Central memory CD8-positive, alpha-beta T cell (primary cell): ENCODE results near the gene RFPL4A.
"Not testable (repeated sequence)": the region's sequence is repeated elsewhere in the genome, so short reads cannot be mapped to it uniquely, and the experiment has no call there.

Experiments used
- ATAC-seq: fragments of 150-1000 bp; cut with Tn5 transposase; replicated peaks from 2 replicates; pipeline ENCODE4 v1.10.0; 2022; ENCODE audit warnings: mild to moderate bottlenecking, moderate FRiP score, moderate number of reproducible peaks; ENCODE audit not compliant: poor library complexity, severe bottlenecking; ENCODE audit errors: extremely low read depth
- DNase-seq, 2 donors: peaks; one replicate each; pipeline ENCODE4 v3.0.0; 2021; ENCODE audit warnings: low spot score in 2 of 2
- H3K27ac Mint-ChIP-seq: one replicate; pipeline ENCODE4 v1.8.0; 2022; ENCODE audit warnings: low read depth, mild to moderate bottlenecking, moderate library complexity, mixed read lengths
- H3K27me3 Mint-ChIP-seq: one replicate; pipeline ENCODE4 v1.8.0; 2022; ENCODE audit warnings: mixed read lengths
- H3K36me3 Mint-ChIP-seq: one replicate; pipeline ENCODE4 v1.8.0; 2022; ENCODE audit warnings: mild to moderate bottlenecking, moderate library complexity, mixed read lengths; ENCODE audit not compliant: insufficient read depth
- H3K4me1 Mint-ChIP-seq: one replicate; pipeline ENCODE4 v1.8.0; 2022; ENCODE audit warnings: mixed read lengths
- H3K4me3 Mint-ChIP-seq: one replicate; pipeline ENCODE4 v1.8.0; 2022; ENCODE audit warnings: mild to moderate bottlenecking, moderate library complexity, mixed read lengths
- H3K9me3 Mint-ChIP-seq: one replicate; pipeline ENCODE4 v1.8.0; 2022; ENCODE audit warnings: mixed read lengths

Gene RFPL4A

GRCh38 chr19:55758797-55759196, at the start of gene RFPL4A:
RFPL4A (plus strand) TSS chr19:55759097; CDS start chr19:55761801, 2,704 bp downstream.
- H3K36me3 Mint-ChIP-seq, H3K27ac Mint-ChIP-seq, H3K4me3 Mint-ChIP-seq, DNase-seq, H3K4me1 Mint-ChIP-seq, ATAC-seq, H3K9me3 Mint-ChIP-seq: not testable (repeated sequence)
- H3K27me3 Mint-ChIP-seq: peaks cover 53% of the 10 kb centered on the region

GRCh38 chr19:55711719-55712118, 47.2 kb upstream of the RFPL4A start:
- Mint-ChIP-seq H3K9me3 (no peaks in the 10 kb centered on the region), H3K4me1 (peaks cover 6% of the 10 kb centered on the region), H3K36me3 (no peaks in the 10 kb centered on the region), H3K4me3 (no peak overlapping the region), H3K27me3 (peaks cover 11% of the 10 kb centered on the region), H3K27ac (no peak overlapping the region)
- DNase-seq (no peak), ATAC-seq (no peak)

GRCh38 chr19:55712804-55713631, 45.9 kb upstream of the RFPL4A start:
- Mint-ChIP-seq H3K9me3 (no peaks in the 10 kb centered on the region), H3K36me3 (no peaks in the 10 kb centered on the region), H3K27ac (no peak overlapping the region), H3K27me3 (peaks cover 24% of the 10 kb centered on the region), H3K4me3 (no peak overlapping the region), H3K4me1 (peaks cover 6% of the 10 kb centered on the region)
- no peak for DNase-seq
- ATAC-seq: no peak

DNA sequence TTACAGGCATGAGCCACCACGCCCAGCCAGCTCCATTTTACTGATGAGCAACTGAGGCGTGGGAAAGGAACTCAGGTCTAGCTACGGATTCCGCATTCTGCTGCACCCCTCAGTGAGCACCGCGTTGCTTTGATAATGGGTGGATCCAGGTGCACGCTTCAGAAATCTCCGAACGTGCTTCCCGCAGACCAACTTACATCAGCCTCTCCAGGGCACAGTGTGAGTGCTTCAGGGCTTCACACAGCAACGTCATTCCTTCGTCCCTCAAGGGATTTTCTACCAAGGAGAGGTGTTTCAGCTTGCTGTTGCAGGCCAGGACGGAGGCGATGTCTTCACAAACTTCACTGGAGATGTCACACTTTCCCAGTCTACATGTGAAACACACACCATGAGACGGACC, 42.4 kb upstream of the RFPL4A start:
- Mint-ChIP-seq H3K9me3 (peaks cover under 1% of the 10 kb centered on the region), H3K4me3 (no peak overlapping the region), H3K36me3 (no peaks in the 10 kb centered on the region), H3K27me3 (peaks cover 59% of the 10 kb centered on the region), H3K4me1 (peaks cover 6% of the 10 kb centered on the region), H3K27ac (no peak overlapping the region)
- no peak for DNase-seq
- no peak for ATAC-seq

- ATAC-seq: no peak
- no peak overlapping the region for H3K4me3 Mint-ChIP-seq
- H3K4me1 Mint-ChIP-seq: peaks cover 6% of the 10 kb centered on the region
- no peak for DNase-seq
- H3K27ac Mint-ChIP-seq: no peak overlapping the region
- peaks cover 62% of the 10 kb centered on the region for H3K27me3 Mint-ChIP-seq
- no peaks in the 10 kb centered on the region for H3K36me3 Mint-ChIP-seq
- peaks cover 8% of the 10 kb centered on the region for H3K9me3 Mint-ChIP-seq
Observed at GRCh38 chr19:55717251-55717650, 41.6 kb upstream of the RFPL4A start.

GRCh38 chr19:55717879-55718711, 40.8 kb upstream of the RFPL4A start:
- Mint-ChIP-seq H3K9me3 (peaks cover 12% of the 10 kb centered on the region), H3K27me3 (peaks cover 68% of the 10 kb centered on the region)
- DNase-seq, H3K4me1 Mint-ChIP-seq, H3K27ac Mint-ChIP-seq, H3K36me3 Mint-ChIP-seq, ATAC-seq, H3K4me3 Mint-ChIP-seq: not testable (repeated sequence)

DNA sequence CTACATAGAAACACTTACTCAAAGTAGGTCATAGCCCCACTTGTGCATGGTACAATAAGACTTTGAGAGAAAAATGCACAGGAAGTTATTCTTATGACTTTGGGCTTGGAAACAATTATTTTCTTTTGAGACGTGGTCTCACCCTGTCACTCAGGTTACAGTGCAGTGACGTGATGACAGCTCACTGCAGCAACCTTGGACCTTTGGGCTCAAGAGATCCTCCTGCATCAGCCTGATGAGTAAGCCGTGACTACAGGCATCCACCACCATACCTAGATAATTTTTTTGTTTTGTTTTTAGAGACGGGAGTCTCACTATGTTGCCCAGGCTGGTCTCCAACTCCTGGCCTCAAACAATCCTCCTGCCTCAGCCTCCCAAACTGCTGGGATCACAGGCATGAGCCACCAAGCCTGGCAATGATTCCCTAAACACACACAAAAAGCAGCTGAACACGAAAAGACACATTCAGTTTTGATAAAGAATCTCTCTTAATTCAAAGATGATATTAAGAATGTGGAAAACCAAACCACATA, 38.6 kb upstream of the RFPL4A start:
- peaks cover 12% of the 10 kb centered on the region for H3K9me3 Mint-ChIP-seq

DNA sequence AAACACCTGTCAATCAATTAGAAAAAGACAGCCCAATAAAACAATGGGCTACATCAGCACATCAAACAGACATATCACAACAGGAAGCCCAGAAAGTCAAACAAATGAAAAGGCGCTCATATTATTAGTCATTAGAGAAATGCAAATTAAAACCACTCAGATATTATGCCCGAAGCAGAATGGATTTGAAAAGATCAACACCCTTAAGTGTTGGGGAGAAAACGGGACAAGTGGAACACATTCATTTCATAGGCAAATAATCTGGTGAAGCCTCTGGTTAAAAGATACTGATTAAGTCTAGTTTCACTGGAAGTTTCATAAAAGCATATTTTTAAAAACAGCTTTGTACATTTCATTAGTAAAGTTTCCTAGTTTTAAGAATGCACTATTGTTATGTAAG, 38.1 kb upstream of the RFPL4A start:
- Mint-ChIP-seq H3K4me3 (no peak overlapping the region), H3K4me1 (no peaks in the 10 kb centered on the region), H3K27ac (no peak overlapping the region), H3K9me3 (peaks cover 12% of the 10 kb centered on the region), H3K36me3 (peaks cover 1% of the 10 kb centered on the region), H3K27me3 (peaks cover 89% of the 10 kb centered on the region)
- no peak for ATAC-seq
- no peak for DNase-seq

More for the DNA sequence above, 38.6 kb upstream of the RFPL4A start:
- ATAC-seq (no peak), DNase-seq (no peak)
- no peaks in the 10 kb centered on the region for H3K4me1 Mint-ChIP-seq
- no peak overlapping the region for H3K27ac Mint-ChIP-seq
- peaks cover 84% of the 10 kb centered on the region for H3K27me3 Mint-ChIP-seq
- H3K36me3 Mint-ChIP-seq: peaks cover 1% of the 10 kb centered on the region
- H3K4me3 Mint-ChIP-seq: no peak overlapping the region

- Mint-ChIP-seq H3K36me3 (peaks cover 1% of the 10 kb centered on the region), H3K27ac (no peak overlapping the region), H3K4me1 (no peaks in the 10 kb centered on the region), H3K9me3 (peaks cover 12% of the 10 kb centered on the region), H3K4me3 (no peak overlapping the region), H3K27me3 (peaks cover 67% of the 10 kb centered on the region)
- no peak for DNase-seq
- ATAC-seq: no peak
Observed at GRCh38 chr19:55723491-55723890, 35.4 kb upstream of the RFPL4A start.

GRCh38 chr19:55730378-55730777, 28.5 kb upstream of the RFPL4A start:
- not testable (repeated sequence) for H3K27me3 Mint-ChIP-seq, H3K36me3 Mint-ChIP-seq, H3K27ac Mint-ChIP-seq, H3K4me1 Mint-ChIP-seq, DNase-seq, H3K9me3 Mint-ChIP-seq, H3K4me3 Mint-ChIP-seq, ATAC-seq

DNA sequence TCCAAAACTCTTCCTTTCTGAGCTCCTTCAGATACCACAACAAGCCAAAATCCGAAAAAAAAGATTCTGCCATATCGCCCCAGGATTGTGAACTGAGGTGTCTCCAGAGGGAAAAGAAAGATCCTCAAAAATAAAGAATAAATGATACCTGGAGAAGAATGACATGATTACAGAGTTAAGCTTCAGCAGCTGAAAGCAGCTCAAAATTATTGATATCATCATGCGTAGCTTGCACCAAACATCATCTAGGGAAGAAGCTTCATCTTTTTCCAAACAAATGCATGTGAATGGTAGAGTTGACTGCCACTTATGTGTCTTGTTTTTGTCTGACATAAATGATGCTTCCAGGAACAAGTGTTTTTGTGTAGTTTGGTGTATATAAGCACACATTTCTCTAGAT, 20.6 kb upstream of the RFPL4A start, which contains the start of gene NLRP9:
Gene NLRP9, minus strand, starts transcription at position 101 of the 400 bp plus-strand sequence. Its CDS starts 28 bp downstream, at position 73.
- H3K4me3 Mint-ChIP-seq: no peak within 1 kb of the TSS
- no peaks in the 10 kb centered on the region for H3K36me3 Mint-ChIP-seq
- H3K4me1 Mint-ChIP-seq: no peaks in the 10 kb centered on the region
- no peak for ATAC-seq
- no peak for DNase-seq
- peaks cover 16% of the 10 kb centered on the region for H3K27me3 Mint-ChIP-seq
- H3K9me3 Mint-ChIP-seq: no peaks in the 10 kb centered on the region
- no peak within 1 kb of the TSS for H3K27ac Mint-ChIP-seq

DNA sequence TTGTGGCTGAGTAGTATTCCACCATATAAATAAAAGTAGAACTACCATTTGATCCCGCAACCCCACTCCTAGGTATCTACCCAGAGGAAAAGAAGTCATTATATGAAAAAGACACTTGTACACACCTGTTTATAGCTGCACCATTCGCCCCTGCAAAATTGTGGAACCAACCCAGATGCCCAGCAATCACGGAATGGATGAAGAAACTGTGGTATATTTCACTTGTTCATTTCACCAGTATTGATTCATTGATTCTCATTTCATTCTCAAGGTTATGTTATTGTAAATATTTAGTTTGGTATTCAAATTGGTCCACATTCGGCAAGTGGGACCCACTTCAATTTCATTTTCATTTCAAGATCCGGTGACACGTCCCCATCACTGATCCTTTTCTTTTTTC, 8.2 kb upstream of the RFPL4A start:
- Mint-ChIP-seq H3K4me1 (no peaks in the 10 kb centered on the region), H3K27me3 (peaks cover 14% of the 10 kb centered on the region), H3K9me3 (no peaks in the 10 kb centered on the region), H3K27ac (no peak overlapping the region), H3K36me3 (no peaks in the 10 kb centered on the region), H3K4me3 (no peak overlapping the region)
- no peak for DNase-seq
- ATAC-seq: no peak
